ENCODE measurements around the gene GTF2H4. TPM values are rescaled to one million over a fixed set of nuclear protein-coding genes. Genes with fewer than 3 reads are reported as not detected.
"Not testable (repeated sequence)": the region's sequence is repeated elsewhere in the genome, so short reads cannot be mapped to it uniquely, and the experiment has no call there.

GTF2H4 gene
- total RNA-seq (2014; rRNA removed; shearing (Covaris generic)) (30.5 and 38.4 TPM in 2 replicates), total RNA-seq (2022) (45.8 and 48.7 TPM in 2 replicates), Bru-seq, nascent RNA (percentile 60 among the genes with signal in this experiment), BruChase-seq, experiment 1, labeled RNA remaining after a 6-hour chase (percentile 86 among the genes with signal in this experiment), BruChase-seq, experiment 2, labeled RNA remaining after a 2-hour chase (percentile 78 among the genes with signal in this experiment)
- long read RNA-seq, partial matches to known transcripts, result 2 of 2 reads
- long read RNA-seq, other reads (novel, unspliced or antisense), result 0 of 2 reads

GRCh38 chr6:30907758-30908591 is at the start of gene GTF2H4:
Gene GTF2H4, plus strand, starts transcription at chr6:30908207.
- Histone ChIP-seq H3K36me3 (ENCODE audit: insufficient read depth, low read length) (peaks cover 30% of the 10 kb centered on the region; the same call in 1 of the 2 replicates), H3K27ac (ENCODE audit: low read depth, low read length, poor library complexity, severe bottlenecking) (peak within 1 kb of the TSS; percentile 15), H3K4me2 (ENCODE audit: low read length) (peak within 1 kb of the TSS; percentile 96), H3K9me3 (ENCODE audit: low read length) (no peaks in the 10 kb centered on the region), H3K4me3 (ENCODE audit: low read depth, low read length, poor library complexity, severe bottlenecking) (peak within 1 kb of the TSS; percentile 91), H3K9me2 (ENCODE audit: insufficient read depth, low read length) (no peaks in the 10 kb centered on the region), H3K4me1 (ENCODE audit: insufficient read depth, low read length, poor library complexity, severe bottlenecking) (peaks cover 17% of the 10 kb centered on the region), H2AFZ (ENCODE audit: low read length) (peak within 1 kb of the TSS; percentile 89), H4K20me1 (ENCODE audit: insufficient read depth, low read length) (no peaks in the 10 kb centered on the region), H3K79me2 (ENCODE audit: insufficient read depth, low read depth, low read length) (peaks cover 11% of the 10 kb centered on the region; the same call in 1 of the 2 replicates)
- intact Hi-C loops (cut with micrococcal nuclease; ENCODE audit: unreplicated experiment), result loop anchor here (5.0 kb wide), 1 partner anchor 351 kb away; the partner anchor contains the start of genes GNL1 and PRR3
- ChIA-PET POLR2A (interaction anchor here (0.6 to 3.0 kb wide), 5 partner anchors 13 to 186 kb away, joined by 3 to 15 read pairs (median 3); no protein-coding TSS in a partner anchor), CTCF (ENCODE audit: unreplicated experiment) (no interaction called here)
- no TSS peak for BruUV-seq (replicated peaks)
- TF ChIP-seq EZH2phosphoT487 (IDR thresholded peaks at IDR 0.05; ENCODE audit: borderline replicate concordance, low read depth, low read length), result no peak
- TF ChIP-seq CTCF (conservative IDR thresholded peaks at IDR 0.05; ENCODE audit: low read length), result no peak
- peak; percentile 98 for DNase-seq (ENCODE audit: low spot score)

DNA sequence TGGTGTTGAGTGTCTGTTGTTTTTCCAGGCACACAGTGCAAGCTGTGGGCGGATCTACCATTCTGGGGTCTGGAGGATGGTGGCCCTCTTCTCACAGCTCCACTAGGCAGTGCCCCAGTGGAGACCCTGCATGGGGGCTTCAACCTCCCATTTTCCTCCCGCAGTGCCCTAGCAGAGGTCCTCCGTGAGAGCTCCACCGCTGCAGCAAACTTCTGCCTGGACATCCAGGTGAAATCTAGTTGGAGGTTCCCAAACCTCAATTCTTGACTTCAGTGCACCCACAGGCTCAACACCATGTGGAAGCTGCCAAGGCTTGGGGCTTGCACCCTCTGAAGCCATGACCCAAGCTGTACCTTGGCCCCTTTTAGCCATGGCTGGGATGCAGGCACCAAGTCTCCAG is 48.3 kb upstream of the GTF2H4 start:
- H3K4me3 ChIP-seq (ENCODE audit: low read depth, low read length, poor library complexity, severe bottlenecking); H2AFZ ChIP-seq (ENCODE audit: low read length); H3K4me2 ChIP-seq (ENCODE audit: low read length); DNase-seq (ENCODE audit: low spot score); POLR2A ChIA-PET; CTCF ChIA-PET (ENCODE audit: unreplicated experiment); BruUV-seq (replicated peaks); H3K79me2 ChIP-seq (ENCODE audit: insufficient read depth, low read depth, low read length); H3K9me2 ChIP-seq (ENCODE audit: insufficient read depth, low read length); H3K4me1 ChIP-seq (ENCODE audit: insufficient read depth, low read length, poor library complexity, severe bottlenecking); H4K20me1 ChIP-seq (ENCODE audit: insufficient read depth, low read length); H3K36me3 ChIP-seq (ENCODE audit: insufficient read depth, low read length); H3K27ac ChIP-seq (ENCODE audit: low read depth, low read length, poor library complexity, severe bottlenecking); H3K9me3 ChIP-seq (ENCODE audit: low read length); intact Hi-C loops (cut with micrococcal nuclease; ENCODE audit: unreplicated experiment): not testable (repeated sequence)

GRCh38 chr6:30861257-30862048 is 46.6 kb upstream of the GTF2H4 start:
- Histone ChIP-seq H3K9me2 (ENCODE audit: insufficient read depth, low read length) (no peaks in the 10 kb centered on the region), H3K4me1 (ENCODE audit: insufficient read depth, low read length, poor library complexity, severe bottlenecking) (no peaks in the 10 kb centered on the region), H3K79me2 (ENCODE audit: insufficient read depth, low read depth, low read length) (no peaks in the 10 kb centered on the region), H3K27ac (ENCODE audit: low read depth, low read length, poor library complexity, severe bottlenecking) (no peak overlapping the region), H3K4me3 (ENCODE audit: low read depth, low read length, poor library complexity, severe bottlenecking) (no peak overlapping the region), H3K36me3 (ENCODE audit: insufficient read depth, low read length) (no peaks in the 10 kb centered on the region), H4K20me1 (ENCODE audit: insufficient read depth, low read length) (no peaks in the 10 kb centered on the region), H2AFZ (ENCODE audit: low read length) (no peak overlapping the region), H3K9me3 (ENCODE audit: low read length) (no peaks in the 10 kb centered on the region), H3K4me2 (ENCODE audit: low read length) (no peak overlapping the region)
- POLR2A ChIA-PET, result no interaction called here
- intact Hi-C loops (cut with micrococcal nuclease; ENCODE audit: unreplicated experiment), result no loop called here
- CTCF ChIA-PET (ENCODE audit: unreplicated experiment), result no interaction called here
- TF ChIP-seq EZH2phosphoT487 (IDR thresholded peaks at IDR 0.05; ENCODE audit: borderline replicate concordance, low read depth, low read length) (no peak), CTCF (conservative IDR thresholded peaks at IDR 0.05; ENCODE audit: low read length) (no peak)
- DNase-seq (ENCODE audit: low spot score), result no peak
- BruUV-seq (replicated peaks), result no TSS peak
